Tongue (tissue), 2 donors: Measurements from ENCODE around the gene CAPRIN2. TPM values are rescaled to one million over a fixed set of nuclear protein-coding genes. Genes with fewer than 3 reads are reported as not detected.
A peak's percentile ranks its signal among the peaks of the same experiment; 100 is the strongest.

Experiments
- DNase-seq: peaks from one replicate; pipeline ENCODE4 v3.0.0-alpha.2; 2015
- total RNA-seq: library from RNA; depleted of rRNA; stranded (reverse); fragments of >200 nt; gene quantifications from one replicate; pipeline ENCODE4 v1.2.3, GENCODE V29; 2014

CAPRIN2 gene
- total RNA-seq, 1 donor from 2014 or later: 32.9 TPM

GRCh38 chr12:30761730-30762129 lies 7.0 kb upstream of the CAPRIN2 start:
- DNase-seq: no peak

DNA sequence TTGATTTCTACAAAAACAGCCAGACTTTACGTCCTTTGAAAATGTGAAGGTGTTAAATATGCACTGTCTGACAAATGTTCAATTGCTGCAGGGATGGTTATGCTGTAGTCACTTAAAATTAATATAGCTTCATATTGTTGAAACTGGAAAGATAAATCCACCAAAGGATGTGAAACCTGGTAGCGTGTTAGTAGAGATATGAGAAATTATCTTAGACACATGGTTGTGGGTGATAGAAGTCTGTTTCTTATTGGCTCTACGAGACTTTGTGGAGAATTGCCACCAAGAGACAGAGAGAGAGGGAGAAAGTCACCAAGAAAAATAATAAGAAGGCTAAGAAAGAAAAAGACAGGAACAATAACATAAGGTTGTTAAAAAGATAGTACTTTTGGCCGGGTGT lies 2.6 kb upstream of the CAPRIN2 start:
- no peak for DNase-seq

- DNase-seq: no peak
Measured at GRCh38 chr12:30756074-30756473, 1.3 kb upstream of the CAPRIN2 start.

DNA sequence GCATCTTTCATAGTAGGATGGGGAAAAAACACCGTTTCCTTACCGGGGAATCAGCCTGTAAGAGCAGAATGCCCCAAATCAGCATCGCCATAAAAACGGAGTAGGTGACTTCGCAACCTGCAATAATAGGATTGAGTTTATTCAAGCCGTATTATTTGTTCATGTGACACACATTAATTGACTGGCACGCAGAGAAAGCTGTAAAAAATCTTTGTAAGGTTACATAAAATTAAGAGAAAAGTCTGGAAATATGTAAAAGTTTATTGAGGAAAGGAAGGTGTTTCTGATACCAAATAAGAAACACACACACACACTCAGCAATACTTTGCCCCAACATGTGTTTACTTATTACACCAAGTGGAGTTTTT lies 628 bp upstream of the CAPRIN2 start:
- DNase-seq: no peak

GRCh38 chr12:30754383-30754749 lies 385 bp downstream of the CAPRIN2 start:
- no peak for DNase-seq

DNA sequence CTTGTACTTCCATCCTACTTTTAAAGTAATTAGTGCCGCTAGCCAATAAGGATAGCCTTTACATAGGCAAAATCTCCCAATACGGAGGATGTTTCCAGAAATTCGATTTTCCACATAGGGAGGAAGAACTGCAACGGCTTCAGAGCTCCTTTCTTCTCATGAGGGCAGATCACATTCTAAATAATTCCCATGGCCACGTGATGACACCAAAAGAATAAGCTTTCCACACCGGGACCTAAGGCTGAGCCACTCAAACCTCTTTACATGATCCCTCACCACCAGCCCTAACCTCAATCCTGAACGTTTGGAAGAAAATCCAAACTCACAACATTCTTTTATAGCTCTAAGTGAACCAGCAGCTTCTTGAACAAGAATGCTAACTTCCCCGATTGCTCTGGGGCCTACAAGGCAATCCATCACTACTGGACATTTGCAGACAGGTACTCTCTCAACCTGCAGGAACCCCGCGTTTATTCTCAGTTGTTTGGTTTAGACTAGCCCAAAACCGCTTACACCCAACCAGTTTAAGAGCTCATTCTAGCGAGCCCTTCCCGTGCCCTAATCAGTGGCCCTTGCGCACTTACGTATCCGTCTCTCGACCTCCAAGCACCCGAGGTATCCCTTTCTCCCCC lies 884 bp downstream of the CAPRIN2 start:
- DNase-seq: peak; percentile 35

- peak; percentile 43 for DNase-seq
Measured at GRCh38 chr12:30753233-30753632, 1.5 kb downstream of the CAPRIN2 start.

- no peak for DNase-seq
Measured at GRCh38 chr12:30752255-30752654, 2.5 kb downstream of the CAPRIN2 start.

- DNase-seq: no peak
Measured at GRCh38 chr12:30748147-30748546, 6.6 kb downstream of the CAPRIN2 start.

- no peak for DNase-seq
Measured at GRCh38 chr12:30746190-30746589, 8.6 kb downstream of the CAPRIN2 start.

DNA sequence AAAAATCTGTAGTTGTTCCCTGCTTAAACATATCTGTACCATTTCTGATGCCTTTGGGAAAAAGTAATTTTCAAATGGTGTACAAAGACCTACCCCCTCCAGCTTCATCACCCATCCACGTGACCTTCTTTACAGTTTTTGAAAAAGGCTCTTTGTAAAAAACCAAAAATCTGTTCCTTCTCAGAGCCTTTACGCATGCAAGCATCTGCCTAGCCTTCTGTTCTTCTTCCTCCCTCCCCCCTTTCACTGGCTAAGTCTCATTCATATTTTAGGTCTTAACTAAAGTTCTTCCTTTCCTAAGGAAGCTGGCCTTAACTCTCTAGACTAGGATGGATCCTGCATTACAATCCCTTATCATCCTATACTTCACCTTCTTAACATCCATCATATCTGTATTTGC lies 10.4 kb downstream of the CAPRIN2 start:
- no peak for DNase-seq

DNA sequence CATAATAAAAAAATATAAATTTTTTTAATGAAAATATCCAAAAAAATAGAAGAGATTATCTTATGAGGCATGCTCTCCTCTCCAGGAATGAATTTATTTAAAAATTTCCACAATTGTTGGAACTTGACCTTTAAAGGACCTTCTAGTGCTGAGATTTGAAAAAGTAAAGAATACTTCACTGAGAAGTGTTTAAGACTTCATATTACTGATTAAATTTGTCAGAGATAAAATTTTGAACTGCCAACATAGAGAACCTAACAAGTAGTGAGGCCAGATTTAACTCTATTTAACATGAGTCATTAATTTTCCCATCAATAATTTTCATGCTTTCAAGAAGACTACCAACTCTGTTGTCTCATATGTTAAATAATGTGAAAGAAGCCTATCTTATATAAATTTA lies 14.5 kb downstream of the CAPRIN2 start:
- no peak for DNase-seq

- no peak for DNase-seq
Measured at GRCh38 chr12:30739020-30739419, 15.7 kb downstream of the CAPRIN2 start.

DNA sequence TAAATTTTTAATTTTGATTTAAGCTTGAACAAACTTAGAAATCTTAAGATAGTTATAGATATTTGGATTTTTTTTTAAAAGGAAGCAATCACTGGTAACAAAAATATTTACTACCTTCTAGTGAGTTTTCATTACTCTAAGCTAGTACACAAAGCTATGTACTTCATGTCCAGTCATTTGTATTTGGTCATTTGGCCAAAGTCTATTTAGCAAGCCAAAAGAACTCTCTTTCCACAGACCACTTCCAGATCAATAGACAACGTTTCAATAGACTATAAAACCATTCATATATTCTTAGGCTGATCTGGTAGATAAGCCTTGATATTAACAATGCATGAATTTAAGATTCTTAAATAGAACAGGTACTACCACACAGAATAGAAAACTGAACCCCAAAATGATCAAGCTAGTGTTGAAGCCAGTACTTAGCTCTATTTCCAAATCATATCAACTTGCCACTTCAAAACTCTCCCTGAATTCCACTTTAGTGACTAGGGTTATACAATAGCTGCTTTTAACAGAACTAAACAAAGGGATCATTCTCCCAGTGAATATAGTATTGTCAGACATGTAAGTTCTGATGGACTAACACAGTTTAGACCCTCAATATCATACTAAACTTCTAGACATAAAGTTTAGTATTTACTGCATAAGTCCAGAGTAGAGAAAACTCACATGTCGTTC lies 21.7 kb downstream of the CAPRIN2 start:
- DNase-seq: no peak

GRCh38 chr12:30730011-30730410 lies 24.7 kb downstream of the CAPRIN2 start:
- no peak for DNase-seq

- DNase-seq: no peak
Measured at GRCh38 chr12:30729547-30729946, 25.2 kb downstream of the CAPRIN2 start.

- DNase-seq: no peak
Measured at GRCh38 chr12:30726647-30727046, 28.1 kb downstream of the CAPRIN2 start.

DNA sequence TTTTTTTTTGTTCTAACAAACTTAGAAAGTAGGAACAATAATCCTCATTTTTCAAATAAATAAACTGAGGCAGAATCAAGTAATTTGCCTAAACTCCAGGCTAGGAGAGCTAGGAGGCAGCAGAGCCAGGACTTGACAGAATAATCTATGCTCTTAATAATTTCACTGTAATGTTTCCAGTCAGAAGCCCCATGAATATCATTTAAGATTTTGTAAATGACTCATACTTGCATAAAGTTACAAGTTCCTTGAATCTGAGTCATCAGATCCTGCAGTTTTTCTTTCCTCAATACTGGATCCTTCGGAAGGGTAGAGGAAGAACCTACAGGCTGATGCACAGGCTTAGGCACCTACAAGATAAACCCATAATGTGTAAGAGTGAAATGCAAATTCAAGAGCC lies 29.0 kb downstream of the CAPRIN2 start:
- no peak for DNase-seq

DNA sequence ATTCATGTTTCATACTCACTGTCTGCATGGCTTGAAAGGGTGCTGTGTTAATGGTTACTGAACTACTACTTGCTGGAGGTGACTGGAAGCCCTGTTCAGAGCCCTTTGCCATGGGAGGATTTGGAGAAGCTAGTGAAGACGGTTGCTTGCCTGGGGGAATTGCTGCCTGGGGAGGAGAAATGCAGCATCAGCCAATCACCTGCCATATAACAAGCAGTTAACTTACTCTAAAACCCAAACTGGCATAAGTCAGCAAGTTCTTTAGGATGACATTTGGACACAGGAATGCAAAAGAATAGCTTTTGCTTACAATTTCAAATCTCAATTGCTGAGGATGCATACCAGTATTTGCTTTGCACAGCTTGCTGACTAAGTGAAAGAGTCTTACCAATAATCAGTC lies 35.7 kb downstream of the CAPRIN2 start:
- no peak for DNase-seq

DNA sequence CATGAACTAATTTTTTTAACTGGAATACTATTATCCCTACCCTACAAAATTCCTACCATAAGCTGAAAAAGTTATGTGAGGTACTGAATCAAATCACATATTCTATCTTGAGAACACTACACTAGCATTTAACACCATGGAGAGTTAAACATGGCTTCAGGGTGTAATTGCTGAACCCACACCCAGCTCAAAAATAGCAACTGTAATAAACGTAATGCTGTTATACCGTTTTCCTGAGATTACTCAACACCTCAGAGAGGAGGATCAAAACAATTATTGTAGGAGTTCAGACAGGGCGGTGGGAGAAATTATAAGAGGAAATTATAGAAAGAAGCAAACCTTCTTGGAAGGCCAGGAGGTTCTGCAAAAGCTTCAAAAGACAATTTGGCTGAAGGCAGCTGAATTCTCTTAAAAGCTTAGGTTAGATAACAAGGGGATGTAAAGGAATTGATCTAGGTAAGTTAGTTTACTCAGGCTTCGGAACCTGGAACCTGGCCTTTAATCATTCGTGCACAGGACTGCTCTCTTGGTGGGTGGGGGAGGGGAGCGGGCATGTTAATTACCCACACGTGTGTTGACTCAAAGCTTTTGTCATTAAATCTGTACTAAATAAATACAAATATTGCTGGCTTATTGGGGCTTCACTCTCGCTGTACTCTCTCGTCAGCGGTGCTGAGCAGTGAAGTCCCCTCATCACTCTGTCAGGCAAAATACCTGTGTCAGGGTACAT lies 47.0 kb downstream of the CAPRIN2 start:
- DNase-seq: no peak

DNA sequence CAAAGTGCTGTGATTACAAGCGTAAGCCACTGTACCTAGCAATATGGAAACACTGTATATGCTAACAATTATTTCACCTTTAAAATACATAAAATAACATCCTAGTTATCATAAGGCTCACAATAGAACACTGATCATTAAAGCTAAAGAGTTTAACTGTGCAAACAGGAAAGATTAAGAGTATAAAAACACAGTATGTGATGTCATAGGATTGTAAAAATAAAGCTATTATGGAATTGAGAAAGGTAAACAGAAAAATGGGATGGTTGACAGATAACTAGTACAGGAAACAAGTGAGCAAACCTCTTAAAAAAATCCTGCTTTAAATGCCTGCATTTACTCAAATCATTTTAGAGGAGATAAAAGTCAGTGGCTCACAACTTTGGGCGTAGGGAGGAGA lies 48.3 kb downstream of the CAPRIN2 start:
- peak; percentile 30 for DNase-seq

DNA sequence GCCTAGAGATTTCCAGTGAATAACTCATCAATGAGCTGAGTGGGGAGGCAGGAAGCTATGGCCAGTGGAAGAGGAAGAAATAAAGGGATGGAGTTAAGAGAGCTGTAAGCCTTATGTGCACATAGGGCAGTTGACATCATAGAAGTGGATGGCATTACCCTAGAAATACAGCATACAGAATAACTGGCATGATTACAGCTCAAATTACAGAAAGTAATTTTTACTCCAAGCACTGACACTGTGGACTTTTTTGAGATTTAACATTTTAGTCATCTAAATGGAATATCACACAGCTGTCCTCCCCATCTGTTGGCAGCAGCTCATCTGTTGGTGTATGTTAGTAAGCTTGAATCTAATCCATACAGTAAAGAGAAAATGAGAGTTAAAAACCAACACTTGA lies 53.7 kb downstream of the CAPRIN2 start:
- peak; percentile 80 for DNase-seq

GRCh38 chr12:30700216-30700900 lies 54.4 kb downstream of the CAPRIN2 start:
- DNase-seq: peak; percentile 23
